Measurements from ENCODE around the gene COL4A3. TPM values are rescaled to one million over a fixed set of nuclear protein-coding genes. Genes with fewer than 3 reads are reported as not detected.

Gene COL4A3
- total RNA-seq, 4 donors from 2014 or later, result 59.7 to 86.5 (median 66.9) TPM

- WGBS, 2 donors, result 90 to 94% methylated on average over 4 of the region's 4 CpGs
Measured at GRCh38 chr2:227310756-227311110, 146.3 kb downstream of the COL4A3 start.

GRCh38 chr2:227311861-227312506 lies 147.6 kb downstream of the COL4A3 start:
- Histone ChIP-seq H3K27me3 (no peaks in the 10 kb centered on the region), H3K36me3 (peaks cover 0 to 13% of the 10 kb centered on the region in 2 donors), H3K4me3 (replicated peaks in 1 of 3) (no peak overlapping the region), H3K27ac (no peak overlapping the region), H3K9me3 (no peaks in the 10 kb centered on the region), H3K4me1 (no peaks in the 10 kb centered on the region)
- WGBS, 2 donors, result 98% methylated on average over 5 of the region's 5 CpGs
- intact Hi-C loops (cut with DNase I), result no loop called here
- DNase-seq, result no peak
- TF ChIP-seq, protein P1, sequence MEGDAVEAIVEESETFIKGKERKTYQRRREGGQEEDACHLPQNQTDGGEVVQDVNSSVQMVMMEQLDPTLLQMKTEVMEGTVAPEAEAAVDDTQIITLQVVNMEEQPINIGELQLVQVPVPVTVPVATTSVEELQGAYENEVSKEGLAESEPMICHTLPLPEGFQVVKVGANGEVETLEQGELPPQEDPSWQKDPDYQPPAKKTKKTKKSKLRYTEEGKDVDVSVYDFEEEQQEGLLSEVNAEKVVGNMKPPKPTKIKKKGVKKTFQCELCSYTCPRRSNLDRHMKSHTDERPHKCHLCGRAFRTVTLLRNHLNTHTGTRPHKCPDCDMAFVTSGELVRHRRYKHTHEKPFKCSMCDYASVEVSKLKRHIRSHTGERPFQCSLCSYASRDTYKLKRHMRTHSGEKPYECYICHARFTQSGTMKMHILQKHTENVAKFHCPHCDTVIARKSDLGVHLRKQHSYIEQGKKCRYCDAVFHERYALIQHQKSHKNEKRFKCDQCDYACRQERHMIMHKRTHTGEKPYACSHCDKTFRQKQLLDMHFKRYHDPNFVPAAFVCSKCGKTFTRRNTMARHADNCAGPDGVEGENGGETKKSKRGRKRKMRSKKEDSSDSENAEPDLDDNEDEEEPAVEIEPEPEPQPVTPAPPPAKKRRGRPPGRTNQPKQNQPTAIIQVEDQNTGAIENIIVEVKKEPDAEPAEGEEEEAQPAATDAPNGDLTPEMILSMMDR (IDR thresholded peaks at IDR 0.05), result no peak
- no peak for TF ChIP-seq POLR2A (IDR thresholded peaks at IDR 0.05)

More at GRCh38 chr2:227310756-227311110, 146.3 kb downstream of the COL4A3 start:
- Histone ChIP-seq H3K9me3 (no peaks in the 10 kb centered on the region), H3K4me1 (no peaks in the 10 kb centered on the region), H3K36me3 (peaks cover 0 to 13% of the 10 kb centered on the region in 2 donors), H3K27ac (no peak overlapping the region), H3K27me3 (no peaks in the 10 kb centered on the region), H3K4me3 (replicated peaks in 1 of 3) (no peak overlapping the region)
- TF ChIP-seq, protein P1 (IDR thresholded peaks at IDR 0.05), result no peak
- no peak for TF ChIP-seq POLR2A (IDR thresholded peaks at IDR 0.05)
- intact Hi-C loops (cut with DNase I), result no loop called here
- DNase-seq, result no peak

- 46 to 69% methylated on average over 2 of the region's 2 CpGs for WGBS, 2 donors
- H3K4me3 ChIP-seq (replicated peaks in 1 of 3), result no peak overlapping the region
- H3K9me3 ChIP-seq, result no peaks in the 10 kb centered on the region
- H3K36me3 ChIP-seq, result peaks cover 0 to 13% of the 10 kb centered on the region in 2 donors
- no peak overlapping the region for H3K27ac ChIP-seq
- intact Hi-C loops (cut with DNase I), result no loop called here
- no peaks in the 10 kb centered on the region for H3K27me3 ChIP-seq
- TF ChIP-seq, protein P1 (IDR thresholded peaks at IDR 0.05), result no peak
- TF ChIP-seq POLR2A (IDR thresholded peaks at IDR 0.05), result no peak
- no peaks in the 10 kb centered on the region for H3K4me1 ChIP-seq
- DNase-seq, result no peak
Measured at GRCh38 chr2:227312579-227312978, 148.2 kb downstream of the COL4A3 start.

DNA sequence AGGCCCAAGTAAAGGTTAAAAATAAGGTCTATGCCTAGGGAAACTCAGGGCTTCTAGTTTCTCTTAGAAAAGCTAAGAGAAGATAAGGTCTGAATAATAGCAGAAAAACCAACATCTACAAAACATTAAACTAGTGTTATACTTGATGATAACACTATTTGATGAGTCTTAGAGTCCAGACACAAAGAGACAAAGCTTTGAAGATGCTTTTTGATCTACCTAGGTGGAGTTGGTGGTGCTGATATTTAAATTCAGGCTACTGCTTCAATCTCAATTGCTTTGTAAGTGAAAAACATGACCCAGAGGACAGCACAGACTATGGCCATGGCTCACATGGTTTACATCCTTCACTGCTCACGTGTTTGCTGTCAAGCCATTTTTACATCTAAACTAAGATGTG lies 148.9 kb downstream of the COL4A3 start:
- H3K36me3 ChIP-seq, result peaks cover 0 to 8% of the 10 kb centered on the region in 2 donors
- intact Hi-C loops (cut with DNase I), result no loop called here
- no peak for DNase-seq
- no peaks in the 10 kb centered on the region for H3K27me3 ChIP-seq
- no peak overlapping the region for H3K4me3 ChIP-seq (replicated peaks in 1 of 3)
- H3K4me1 ChIP-seq, result no peaks in the 10 kb centered on the region
- no peak overlapping the region for H3K27ac ChIP-seq
- H3K9me3 ChIP-seq, result no peaks in the 10 kb centered on the region
- 94 to 97% methylated on average over 1 of the region's 1 CpG for WGBS, 2 donors
- TF ChIP-seq POLR2A (IDR thresholded peaks at IDR 0.05), result no peak
- TF ChIP-seq, protein P1 (IDR thresholded peaks at IDR 0.05), result no peak

DNA sequence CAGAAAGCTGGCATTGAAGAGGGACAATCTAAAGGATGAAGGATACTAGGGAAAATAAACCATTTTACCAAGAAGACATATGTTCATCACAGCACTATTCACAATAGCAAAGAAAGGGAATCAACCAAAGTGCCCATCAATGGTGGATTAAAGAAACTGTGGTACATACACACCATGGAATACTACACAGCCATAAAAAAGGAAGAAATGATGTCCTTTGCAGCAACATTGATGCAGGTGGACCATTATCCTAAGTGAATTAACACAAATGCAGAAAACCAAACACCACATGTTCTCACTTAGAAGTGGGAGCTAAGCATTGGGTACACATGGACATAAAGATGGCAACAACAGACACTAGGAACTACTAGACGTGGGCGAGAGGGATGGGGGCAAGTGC lies 153.4 kb downstream of the COL4A3 start:
- Histone ChIP-seq H3K27ac (no peak overlapping the region), H3K4me1 (no peaks in the 10 kb centered on the region), H3K27me3 (no peaks in the 10 kb centered on the region), H3K9me3 (no peaks in the 10 kb centered on the region), H3K4me3 (replicated peaks in 1 of 3) (no peak overlapping the region), H3K36me3 (no peaks in the 10 kb centered on the region)
- intact Hi-C loops (cut with DNase I), result no loop called here
- WGBS, 2 donors, result 97 to 98% methylated on average over 2 of the region's 2 CpGs
- DNase-seq, result no peak
- no peak for TF ChIP-seq POLR2A (IDR thresholded peaks at IDR 0.05)
- TF ChIP-seq, protein P1 (IDR thresholded peaks at IDR 0.05), result no peak

Measured in thyroid gland (tissue), 4 donors.